Measurements from ENCODE around the gene PTPN4. TPM values are rescaled to one million over a fixed set of nuclear protein-coding genes. Genes with fewer than 3 reads are reported as not detected.

PTPN4 gene
- total and polyA plus RNA-seq, 9 of the 15 experiments (the other 6 are each of a cell fraction or from before 2014, with no cell fraction given) = 5.0 to 32.8 (median 27.3) TPM

DNA sequence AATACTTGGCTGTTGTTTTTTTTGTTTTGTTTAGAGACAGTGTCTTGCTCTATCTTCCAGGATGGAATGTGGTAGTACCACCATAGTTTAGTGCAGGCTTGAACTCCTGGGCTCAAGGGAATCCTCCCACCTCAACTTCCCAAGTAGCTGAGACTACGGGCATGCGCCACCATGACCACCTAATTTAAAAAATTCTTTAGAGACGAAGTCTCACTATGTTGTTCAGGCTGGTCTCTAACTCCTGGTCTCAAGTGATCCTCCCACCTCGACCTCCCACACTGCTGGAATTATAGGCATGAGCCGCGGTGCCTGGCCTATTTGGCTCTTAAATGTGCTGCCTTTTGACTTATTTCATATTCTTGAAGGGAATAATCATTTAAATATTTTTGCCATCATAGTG lies 60.1 kb downstream of the PTPN4 start (continued):
- TF ChIP-seq, protein P1, sequence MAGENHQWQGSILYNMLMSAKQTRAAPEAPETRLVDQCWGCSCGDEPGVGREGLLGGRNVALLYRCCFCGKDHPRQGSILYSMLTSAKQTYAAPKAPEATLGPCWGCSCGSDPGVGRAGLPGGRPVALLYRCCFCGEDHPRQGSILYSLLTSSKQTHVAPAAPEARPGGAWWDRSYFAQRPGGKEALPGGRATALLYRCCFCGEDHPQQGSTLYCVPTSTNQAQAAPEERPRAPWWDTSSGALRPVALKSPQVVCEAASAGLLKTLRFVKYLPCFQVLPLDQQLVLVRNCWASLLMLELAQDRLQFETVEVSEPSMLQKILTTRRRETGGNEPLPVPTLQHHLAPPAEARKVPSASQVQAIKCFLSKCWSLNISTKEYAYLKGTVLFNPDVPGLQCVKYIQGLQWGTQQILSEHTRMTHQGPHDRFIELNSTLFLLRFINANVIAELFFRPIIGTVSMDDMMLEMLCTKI (IDR thresholded peaks at IDR 0.05; ENCODE audit: partially characterized antibody) = no peak
- TF ChIP-seq CBFA2T2 (conservative IDR thresholded peaks at IDR 0.05) (no peak), MEF2A (IDR thresholded peaks at IDR 0.05; ENCODE audit: control insufficient read depth, low read depth, low read length) (no peak), PTTG1 (tag; IDR thresholded peaks at IDR 0.05; ENCODE audit: low read depth) (no peak), ZBTB17 (CRISPR knock-in tag; IDR thresholded peaks at IDR 0.05) (no peak), GTF2E2 (tag; IDR thresholded peaks at IDR 0.05) (no peak), SMAD1 (IDR thresholded peaks at IDR 0.05; ENCODE audit: low read depth, low read length, partially characterized antibody) (no peak), SLC30A9 (CRISPR knock-in tag; IDR thresholded peaks at IDR 0.05) (no peak), ZNF140 (CRISPR knock-in tag; IDR thresholded peaks at IDR 0.05) (no peak), NCOA1 (IDR thresholded peaks at IDR 0.05; ENCODE audit: low read depth) (no peak)
- TF ChIP-seq, protein P2, sequence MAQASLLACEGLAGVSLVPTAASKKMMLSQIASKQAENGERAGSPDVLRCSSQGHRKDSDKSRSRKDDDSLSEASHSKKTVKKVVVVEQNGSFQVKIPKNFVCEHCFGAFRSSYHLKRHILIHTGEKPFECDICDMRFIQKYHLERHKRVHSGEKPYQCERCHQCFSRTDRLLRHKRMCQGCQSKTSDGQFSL (CRISPR knock-in tag; IDR thresholded peaks at IDR 0.05) = no peak
- TF ChIP-seq, protein P2 (tag; IDR thresholded peaks at IDR 0.05) = no peak

Data from K562 (cell line).